IPS DF 6.9 (cell line): ENCODE measurements around the gene ECPAS.
"Not testable (repeated sequence)": the region's sequence is repeated elsewhere in the genome, so short reads cannot be mapped to it uniquely, and the experiment has no call there.

ENCODE experiments used
- DNase-seq: peaks from one replicate; pipeline ENCODE4 v3.0.0-alpha.2; 2013; ENCODE audit warnings: low read depth, low spot score
- H3K27ac ChIP-seq: one replicate; pipeline ENCODE4 v1.5.1; 2013; ENCODE audit warnings: low read length, control low read depth
- H3K27me3 ChIP-seq: 2 replicates; pipeline ENCODE4 v1.6.1; 2013; ENCODE audit warnings: mild to moderate bottlenecking, low read length; ENCODE audit not compliant: control insufficient read depth, insufficient read depth
- H3K36me3 ChIP-seq: 2 replicates; pipeline ENCODE4 v1.6.1; 2013; ENCODE audit warnings: low read length; ENCODE audit not compliant: control insufficient read depth, insufficient read depth
- H3K4me1 ChIP-seq: 2 replicates; pipeline ENCODE4 v1.6.1; 2013; ENCODE audit warnings: low read length; ENCODE audit not compliant: control insufficient read depth, insufficient read depth
- H3K4me3 ChIP-seq: 2 replicates; pipeline ENCODE4 v1.5.1; 2013; ENCODE audit warnings: mild to moderate bottlenecking, low read length
- H3K9me3 ChIP-seq: 2 replicates; pipeline ENCODE4 v1.6.1; 2013; ENCODE audit warnings: low read length, inconsistent platforms; ENCODE audit not compliant: control insufficient read depth, insufficient read depth
- WGBS: extraction: QIAGEN DNeasy Blood & Tissue Kit; methylation state at CpG from one replicate; pipeline ENCODE4 v1.1.7; 2013; ENCODE audit warnings: mixed read lengths, missing lambda C conversion rate; ENCODE audit not compliant: insufficient read length, insufficient coverage; 5-methylcytosine and 5-hydroxymethylcytosine counted together

The ECPAS gene

DNA sequence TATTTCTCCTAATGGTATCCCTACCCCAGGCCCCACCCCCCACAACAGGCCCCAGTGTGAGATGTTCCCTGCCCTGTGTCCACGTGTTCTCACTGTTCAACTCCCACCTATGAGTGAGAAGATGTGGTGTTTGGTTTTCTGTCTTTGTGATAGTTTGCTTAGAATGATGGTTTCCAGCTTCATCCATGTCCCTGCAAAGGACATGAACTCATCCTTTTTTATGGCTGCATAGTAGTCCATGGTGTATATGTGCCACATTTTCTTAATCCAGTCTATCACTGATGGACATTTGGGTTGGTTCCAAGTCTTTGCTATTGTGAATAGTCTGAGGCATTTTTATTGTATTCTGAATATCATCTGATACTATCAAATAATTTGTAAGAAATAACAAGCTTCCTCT, 38.4 kb downstream of the ECPAS start:
- not testable (repeated sequence) for H3K36me3 ChIP-seq, DNase-seq, H3K27ac ChIP-seq, H3K4me1 ChIP-seq, H3K27me3 ChIP-seq, H3K9me3 ChIP-seq, H3K4me3 ChIP-seq
- WGBS = no CpG with 5 or more reads among the region's 1 CpG

DNA sequence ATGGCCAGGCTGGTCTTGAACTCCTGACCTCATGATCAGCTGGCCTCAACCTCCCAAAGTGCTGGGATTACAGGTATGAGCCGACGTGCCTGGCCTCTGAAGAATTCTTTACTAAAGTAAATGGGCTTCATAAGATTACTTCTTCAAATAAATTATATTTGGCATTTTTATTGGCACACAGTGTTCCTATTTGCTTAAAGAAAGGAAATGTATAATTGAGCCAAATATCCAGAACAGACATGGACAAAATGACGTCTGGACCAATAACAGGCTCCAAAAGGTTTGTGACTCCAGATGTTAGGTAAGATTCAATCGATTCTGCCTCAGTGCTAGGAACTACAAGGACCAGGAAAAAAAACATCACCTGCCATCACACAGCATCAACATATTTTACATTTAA, 40.7 kb downstream of the ECPAS start:
- no peaks in the 10 kb centered on the region for H3K9me3 ChIP-seq

DNA sequence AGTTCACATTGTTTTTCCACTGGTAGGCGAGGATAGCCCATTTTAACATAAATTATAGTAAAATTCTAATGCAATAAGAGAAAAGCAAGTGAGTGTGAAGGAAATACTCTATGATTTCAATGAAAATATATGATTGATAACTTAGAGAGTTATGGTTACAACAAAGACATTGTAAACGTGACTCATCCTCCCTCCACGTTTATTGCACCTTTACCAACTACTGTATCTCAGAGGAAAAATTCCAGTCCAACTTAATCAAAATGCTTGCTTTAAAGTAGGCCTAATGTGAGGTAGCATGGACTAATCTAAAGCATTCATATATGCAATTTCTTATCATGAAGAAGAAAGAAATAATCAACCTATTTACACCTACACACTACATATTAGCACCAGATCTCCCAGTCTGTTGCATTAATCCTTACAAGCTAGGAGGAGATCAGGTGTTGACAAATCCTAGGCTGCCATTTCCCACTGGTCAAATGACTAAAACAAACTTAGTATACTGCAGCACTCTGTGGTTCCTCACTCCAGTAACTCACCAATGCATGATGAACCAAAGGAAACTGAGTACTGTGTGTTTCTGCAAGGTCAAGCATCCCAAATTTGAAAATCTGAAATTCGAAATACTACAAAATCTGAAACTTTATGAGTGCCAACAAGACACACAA, 41.7 kb downstream of the ECPAS start:
- H3K27me3 ChIP-seq = no peaks in the 10 kb centered on the region
- H3K4me3 ChIP-seq = no peak overlapping the region
- no peaks in the 10 kb centered on the region for H3K4me1 ChIP-seq
- no peak for DNase-seq
- no CpG with 5 or more reads among the region's 4 CpGs for WGBS
- no peaks in the 10 kb centered on the region for H3K9me3 ChIP-seq
- H3K27ac ChIP-seq = no peak overlapping the region
- no peaks in the 10 kb centered on the region; the same call in 1 of the 2 replicates for H3K36me3 ChIP-seq

More for the DNA sequence above, 40.7 kb downstream of the ECPAS start:
- Histone ChIP-seq H3K27me3 (no peaks in the 10 kb centered on the region), H3K4me3 (no peak overlapping the region), H3K4me1 (no peaks in the 10 kb centered on the region), H3K27ac (no peak overlapping the region), H3K36me3 (no peaks in the 10 kb centered on the region; the same call in 1 of the 2 replicates)
- no CpG with 5 or more reads among the region's 4 CpGs for WGBS
- no peak for DNase-seq

DNA sequence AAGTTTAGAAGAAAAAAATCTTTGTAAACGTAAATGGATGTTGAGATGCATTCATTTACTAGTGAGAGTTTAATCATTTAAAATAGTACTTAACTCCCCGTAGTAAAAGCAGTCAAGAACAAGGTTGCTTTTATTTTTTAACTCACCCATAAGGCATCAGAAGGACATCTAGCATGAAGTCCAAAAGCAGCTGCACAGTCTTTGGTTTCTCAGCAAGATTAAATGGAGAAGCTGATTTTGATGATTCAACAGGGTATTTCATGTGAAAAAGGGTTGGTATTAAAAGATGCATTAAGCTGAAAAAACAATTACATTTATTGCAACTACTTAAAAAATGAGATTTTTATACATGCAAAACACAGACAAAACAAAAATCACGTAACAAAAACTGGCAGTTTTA, 44.0 kb downstream of the ECPAS start:
- H3K9me3 ChIP-seq = no peaks in the 10 kb centered on the region
- H3K27ac ChIP-seq = no peak overlapping the region
- no CpG with 5 or more reads among the region's 3 CpGs for WGBS
- H3K36me3 ChIP-seq = no peaks in the 10 kb centered on the region; the same call in 1 of the 2 replicates
- no peak for DNase-seq
- no peak overlapping the region for H3K4me3 ChIP-seq
- no peaks in the 10 kb centered on the region for H3K4me1 ChIP-seq
- H3K27me3 ChIP-seq = no peaks in the 10 kb centered on the region

DNA sequence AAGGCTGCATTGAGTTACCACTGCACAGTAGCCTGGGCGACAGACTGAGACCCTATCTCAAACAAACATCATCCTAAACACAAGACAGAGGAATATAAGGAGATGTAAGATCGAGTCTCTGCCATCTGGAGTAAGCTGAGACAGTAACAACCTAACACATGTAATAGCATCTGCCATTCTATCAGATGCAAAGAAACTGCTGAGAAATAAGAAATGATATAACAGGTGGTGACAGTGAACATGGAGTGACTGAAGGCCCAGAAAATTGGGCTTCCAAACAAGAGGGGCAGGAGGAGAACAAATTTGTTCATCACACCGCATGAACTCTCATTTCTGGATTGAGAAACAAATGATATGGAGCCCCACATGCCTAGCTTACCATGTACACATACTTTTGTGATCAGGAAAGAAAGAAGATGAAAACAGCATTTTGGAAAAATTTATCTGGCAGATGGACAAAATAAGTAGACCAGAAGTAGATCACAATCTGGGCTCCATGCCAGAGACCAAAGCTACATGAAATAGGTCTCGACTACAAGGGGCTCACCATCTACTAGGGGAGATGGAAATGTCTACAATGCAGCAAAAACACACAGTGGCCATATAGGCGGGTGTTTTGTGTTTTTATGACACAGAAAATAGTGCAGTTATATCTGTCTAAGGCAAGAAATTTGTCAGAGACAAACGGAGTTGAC, 45.5 kb downstream of the ECPAS start:
- DNase-seq = no peak
- no peak overlapping the region for H3K27ac ChIP-seq
- H3K4me1 ChIP-seq = no peaks in the 10 kb centered on the region
- H3K36me3 ChIP-seq = no peaks in the 10 kb centered on the region; the same call in 1 of the 2 replicates
- WGBS = no CpG with 5 or more reads among the region's 6 CpGs
- no peaks in the 10 kb centered on the region for H3K27me3 ChIP-seq
- H3K9me3 ChIP-seq = no peaks in the 10 kb centered on the region
- H3K4me3 ChIP-seq = no peak overlapping the region

DNA sequence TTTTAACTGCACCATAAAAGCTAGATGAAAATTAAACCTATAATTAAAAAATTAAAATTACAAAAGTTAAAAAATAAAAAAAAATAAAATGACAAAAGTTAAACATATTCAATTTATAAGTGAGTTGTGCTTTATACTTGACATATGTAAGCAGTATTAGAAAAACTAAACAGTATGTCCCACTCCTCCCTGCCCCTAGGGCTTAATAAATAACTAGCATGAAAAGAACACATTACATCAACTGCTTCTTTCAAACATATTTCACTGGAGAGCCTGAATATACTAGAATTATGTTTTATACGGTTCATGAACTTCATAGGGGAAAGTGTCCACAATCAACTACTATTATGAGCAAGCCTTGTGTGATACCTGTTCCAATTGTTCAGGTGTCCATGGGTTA, 47.6 kb downstream of the ECPAS start:
- no peaks in the 10 kb centered on the region for H3K27me3 ChIP-seq
- no peaks in the 10 kb centered on the region for H3K4me1 ChIP-seq
- no peak overlapping the region for H3K4me3 ChIP-seq
- H3K27ac ChIP-seq = no peak overlapping the region
- DNase-seq = no peak
- H3K9me3 ChIP-seq = no peaks in the 10 kb centered on the region
- whole genome bisulfite sequencing = no CpG with 5 or more reads among the region's 1 CpG
- H3K36me3 ChIP-seq = peaks cover 3% of the 10 kb centered on the region; the same call in 1 of the 2 replicates

DNA sequence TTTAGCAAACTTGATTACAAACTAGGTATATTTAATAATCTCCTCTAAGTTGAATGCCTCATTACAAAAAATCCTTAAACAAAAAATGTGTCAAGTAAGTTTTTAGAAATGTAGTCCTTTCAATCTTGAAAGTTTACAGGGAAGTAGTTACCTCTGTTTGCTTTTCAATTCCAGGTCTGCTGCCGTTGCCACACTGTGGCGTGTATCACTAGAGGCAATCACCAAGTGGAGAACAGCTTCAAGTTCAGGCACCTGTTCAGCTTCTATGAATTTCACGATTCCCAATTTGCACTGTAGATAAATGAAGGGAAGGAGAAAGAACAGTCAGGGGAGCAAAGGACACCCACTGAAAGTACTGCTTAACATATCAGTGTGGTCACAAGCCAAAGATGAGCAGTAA, 51.1 kb downstream of the ECPAS start:
- no peak for DNase-seq
- H3K4me1 ChIP-seq = no peaks in the 10 kb centered on the region
- no CpG with 5 or more reads among the region's 3 CpGs for WGBS
- H3K9me3 ChIP-seq = no peaks in the 10 kb centered on the region
- H3K4me3 ChIP-seq = no peak overlapping the region
- H3K36me3 ChIP-seq = peaks cover 3% of the 10 kb centered on the region; the same call in 1 of the 2 replicates
- H3K27ac ChIP-seq = no peak overlapping the region
- H3K27me3 ChIP-seq = no peaks in the 10 kb centered on the region

DNA sequence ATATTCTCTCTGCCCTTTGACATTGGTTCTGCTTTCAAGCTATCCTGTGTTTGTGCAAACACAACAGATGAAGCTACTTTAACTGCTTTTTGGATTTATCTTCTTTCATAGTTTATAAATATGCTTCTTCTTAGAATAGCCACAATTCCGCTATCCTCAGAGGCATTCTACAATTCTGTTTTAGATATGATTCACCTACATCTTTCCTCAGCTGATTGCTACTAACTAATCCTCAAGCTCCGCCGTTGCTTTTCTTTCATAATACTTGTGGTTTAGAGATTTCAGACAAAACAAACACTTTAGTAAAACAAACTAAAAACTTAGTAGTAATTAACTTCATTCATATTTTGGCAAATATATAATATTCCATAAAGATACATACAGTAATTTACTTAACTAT, 52.5 kb downstream of the ECPAS start:
- no CpG with 5 or more reads among the region's 3 CpGs for whole genome bisulfite sequencing
- Histone ChIP-seq H3K36me3 (peaks cover 3% of the 10 kb centered on the region; the same call in 1 of the 2 replicates), H3K27me3 (no peaks in the 10 kb centered on the region), H3K9me3 (no peaks in the 10 kb centered on the region), H3K4me3 (no peak overlapping the region), H3K4me1 (no peaks in the 10 kb centered on the region), H3K27ac (no peak overlapping the region)
- no peak for DNase-seq

DNA sequence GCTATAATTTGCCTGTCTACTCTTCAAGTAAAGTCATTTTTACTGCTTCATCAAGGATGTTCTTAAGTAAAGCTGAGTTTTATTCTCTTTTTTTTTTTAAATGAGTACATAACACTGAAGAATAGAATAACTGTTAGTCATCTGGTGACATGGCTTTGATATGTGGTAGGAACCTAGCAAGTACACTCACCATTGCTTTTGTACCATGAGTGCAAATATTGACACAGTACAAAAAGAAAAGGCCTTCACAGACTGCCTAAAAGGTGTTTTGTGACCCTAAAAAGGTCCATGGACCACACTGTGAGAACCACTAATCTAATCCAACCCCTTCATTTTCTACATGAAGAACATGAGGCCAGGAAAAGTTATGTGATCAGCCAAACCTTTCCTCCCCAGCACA, 55.0 kb downstream of the ECPAS start:
- Histone ChIP-seq H3K4me3 (no peak overlapping the region), H3K27me3 (no peaks in the 10 kb centered on the region), H3K36me3 (peaks cover 3% of the 10 kb centered on the region; the same call in 1 of the 2 replicates), H3K27ac (no peak overlapping the region), H3K4me1 (no peaks in the 10 kb centered on the region), H3K9me3 (no peaks in the 10 kb centered on the region)
- DNase-seq = no peak

DNA sequence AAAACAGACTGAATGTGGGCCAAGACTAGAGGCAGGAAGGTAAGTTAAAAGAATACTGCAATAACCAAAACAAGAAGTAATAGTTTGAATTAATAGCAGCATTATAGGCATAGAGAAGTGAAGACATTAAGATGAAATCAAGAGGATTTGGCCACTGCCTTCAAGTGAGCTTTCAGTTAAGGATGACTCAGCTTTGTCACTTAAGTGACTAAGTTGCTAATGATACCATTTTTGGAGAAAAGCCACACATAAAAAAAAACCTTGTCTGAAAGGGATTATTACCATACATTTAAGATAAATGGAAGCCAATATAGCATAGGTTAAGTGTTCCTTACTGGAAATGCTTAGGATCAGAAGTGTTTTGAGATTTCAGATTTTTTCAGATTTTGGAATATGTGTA, 57.0 kb downstream of the ECPAS start:
- Histone ChIP-seq H3K36me3 (no peaks in the 10 kb centered on the region; the same call in 1 of the 2 replicates), H3K27ac (no peak overlapping the region), H3K9me3 (no peaks in the 10 kb centered on the region), H3K27me3 (no peaks in the 10 kb centered on the region), H3K4me1 (no peaks in the 10 kb centered on the region), H3K4me3 (no peak overlapping the region)
- no peak for DNase-seq

DNA sequence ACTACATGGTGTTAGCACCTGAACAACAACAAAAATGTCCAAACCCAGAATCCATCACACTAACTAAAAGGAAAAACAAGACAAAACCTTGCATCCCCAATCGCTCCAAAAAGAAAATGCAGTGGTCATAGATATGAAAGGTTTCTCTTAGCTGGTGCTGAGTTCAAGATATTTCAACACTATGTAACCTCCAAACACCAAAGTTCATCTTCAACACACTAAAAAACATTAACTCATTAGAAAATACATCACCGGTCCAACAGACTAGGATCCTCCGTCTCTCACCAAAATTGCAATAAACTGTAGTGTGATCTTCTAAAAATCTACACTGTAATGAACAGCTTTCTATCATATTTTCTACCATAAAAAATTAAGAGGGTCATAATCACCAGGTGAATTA, 60.8 kb downstream of the ECPAS start:
- no peaks in the 10 kb centered on the region for H3K27me3 ChIP-seq
- H3K36me3 ChIP-seq = peaks cover 2% of the 10 kb centered on the region; the same call in 1 of the 2 replicates
- no peaks in the 10 kb centered on the region for H3K4me1 ChIP-seq
- no peak overlapping the region for H3K27ac ChIP-seq
- DNase-seq = no peak
- no peaks in the 10 kb centered on the region for H3K9me3 ChIP-seq
- WGBS = 100% methylated on average over 1 of the region's 3 CpGs
- no peak overlapping the region for H3K4me3 ChIP-seq
